Vagina (tissue), 2 donors: Measurements from ENCODE around the gene MYADML2.

ENCODE experiments used
- POLR2A ChIP-seq, 2 donors: fragments of 450-650 bp; IDR thresholded peaks; one replicate each; pipeline ENCODE4 v1.6.1; 2017; ENCODE audit warnings: antibody characterized with exemption in 2 of 2, mild to moderate bottlenecking in 2 of 2, moderate library complexity in 2 of 2
- TF ChIP-seq, protein P1 (sequence below), 3 experiments: fragments of 450-650 bp in 2 of 3; fragments of 200-600 bp in 1 of 3; sonication (generic) in 1 of 3; IDR thresholded peaks; one replicate each; pipeline ENCODE4 v1.5.1; 2017 to 2019; ENCODE audit warnings: antibody characterized with exemption in 3 of 3, mild to moderate bottlenecking in 2 of 3, moderate library complexity in 2 of 3

DNA sequence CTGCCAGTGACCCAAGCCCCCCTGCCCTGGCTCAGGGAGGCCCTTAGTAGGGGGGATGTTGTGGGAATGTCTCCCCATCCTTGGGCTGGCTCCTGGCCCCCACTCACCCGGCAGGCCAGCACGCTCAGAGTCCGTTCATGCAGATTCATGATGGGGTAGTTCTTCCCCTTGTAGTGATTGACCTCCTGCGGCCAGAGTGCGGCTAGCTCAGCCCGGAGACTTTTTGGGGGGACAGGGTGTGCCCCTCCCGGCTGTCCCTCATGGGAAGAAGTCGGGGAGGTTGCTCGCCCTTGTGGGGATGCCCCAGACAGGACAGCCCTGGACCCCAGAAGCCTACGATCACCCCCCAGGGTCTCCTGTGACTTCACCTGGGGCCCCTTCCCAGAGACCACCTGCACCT, 41.0 kb downstream of the MYADML2 start:
- no peak for TF ChIP-seq POLR2A (IDR thresholded peaks at IDR 0.05)
- TF ChIP-seq, protein P1, sequence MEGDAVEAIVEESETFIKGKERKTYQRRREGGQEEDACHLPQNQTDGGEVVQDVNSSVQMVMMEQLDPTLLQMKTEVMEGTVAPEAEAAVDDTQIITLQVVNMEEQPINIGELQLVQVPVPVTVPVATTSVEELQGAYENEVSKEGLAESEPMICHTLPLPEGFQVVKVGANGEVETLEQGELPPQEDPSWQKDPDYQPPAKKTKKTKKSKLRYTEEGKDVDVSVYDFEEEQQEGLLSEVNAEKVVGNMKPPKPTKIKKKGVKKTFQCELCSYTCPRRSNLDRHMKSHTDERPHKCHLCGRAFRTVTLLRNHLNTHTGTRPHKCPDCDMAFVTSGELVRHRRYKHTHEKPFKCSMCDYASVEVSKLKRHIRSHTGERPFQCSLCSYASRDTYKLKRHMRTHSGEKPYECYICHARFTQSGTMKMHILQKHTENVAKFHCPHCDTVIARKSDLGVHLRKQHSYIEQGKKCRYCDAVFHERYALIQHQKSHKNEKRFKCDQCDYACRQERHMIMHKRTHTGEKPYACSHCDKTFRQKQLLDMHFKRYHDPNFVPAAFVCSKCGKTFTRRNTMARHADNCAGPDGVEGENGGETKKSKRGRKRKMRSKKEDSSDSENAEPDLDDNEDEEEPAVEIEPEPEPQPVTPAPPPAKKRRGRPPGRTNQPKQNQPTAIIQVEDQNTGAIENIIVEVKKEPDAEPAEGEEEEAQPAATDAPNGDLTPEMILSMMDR (IDR thresholded peaks at IDR 0.05) = no peak
